ENCODE results near the gene OR4A16. TPM values are rescaled to one million over a fixed set of nuclear protein-coding genes. Genes with fewer than 3 reads are reported as not detected.

The OR4A16 gene, protein sequence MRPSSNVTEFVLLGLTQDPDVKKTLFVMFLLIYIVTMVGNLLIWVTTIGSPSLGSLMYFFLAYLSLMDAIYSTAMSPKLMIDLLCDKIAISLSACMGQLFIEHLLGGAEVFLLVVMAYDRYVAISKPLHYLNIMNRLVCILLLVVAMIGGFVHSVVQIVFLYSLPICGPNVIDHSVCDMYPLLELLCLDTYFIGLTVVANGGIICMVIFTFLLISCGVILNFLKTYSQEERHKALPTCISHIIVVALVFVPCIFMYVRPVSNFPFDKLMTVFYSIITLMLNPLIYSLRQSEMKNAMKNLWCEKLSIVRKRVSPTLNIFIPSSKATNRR
- not detected in 5 replicates for total RNA-seq (2022; extraction: Qiagen RNA extraction; ENCODE audit: low read depth)

DNA sequence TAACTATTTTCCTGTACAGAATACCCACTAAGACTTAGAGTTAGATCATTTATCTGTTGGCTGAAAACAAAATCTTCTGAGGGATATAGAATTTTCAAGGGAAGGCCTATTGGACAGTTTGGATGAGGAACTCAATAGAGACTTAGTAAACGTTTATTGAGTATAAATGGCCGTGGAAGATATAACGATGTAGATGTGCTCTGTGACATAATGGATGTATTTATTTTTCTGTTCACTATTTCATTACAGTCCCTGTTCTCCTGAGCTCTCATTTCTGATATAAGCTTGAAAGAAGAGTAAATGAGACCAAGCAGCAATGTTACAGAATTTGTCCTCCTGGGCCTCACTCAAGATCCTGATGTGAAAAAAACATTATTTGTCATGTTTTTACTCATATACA lies at the start of gene OR4A16:
Gene OR4A16 (plus strand): TSS at position 301 of the 400 bp plus-strand sequence. CDS start 0 bp downstream, at position 301.

DNA sequence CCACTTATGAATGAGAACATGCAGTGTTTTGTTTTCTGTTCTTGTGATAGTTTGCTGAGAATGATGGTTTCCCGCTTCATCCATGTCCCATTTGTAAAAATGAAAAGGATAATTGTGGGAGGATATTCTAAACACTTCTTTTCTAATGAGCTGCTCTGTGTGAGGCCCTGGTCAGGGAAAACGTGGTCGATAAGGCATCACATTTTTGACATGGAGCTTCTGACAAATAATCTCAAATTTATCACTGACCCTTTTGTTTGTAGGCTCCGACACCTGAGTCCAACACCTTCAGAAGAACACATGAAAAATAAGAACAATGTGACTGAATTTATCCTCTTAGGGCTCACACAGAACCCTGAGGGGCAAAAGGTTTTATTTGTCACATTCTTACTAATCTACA lies 24.7 kb downstream of the OR4A16 start, which contains the start of gene OR4A15:
Gene OR4A15 (plus strand): TSS at position 301 of the 400 bp plus-strand sequence. CDS start 0 bp downstream, at position 301.

Other genes with a start within 250 kb of the OR4A16 start
- not detected in 5 replicates for gene TRIM48, start 81.0 kb upstream of the OR4A16 start, total RNA-seq (2022; extraction: Qiagen RNA extraction; ENCODE audit: low read depth)
- not detected in 5 replicates for gene OR4A15, start 24.8 kb downstream of the OR4A16 start, total RNA-seq (2022; extraction: Qiagen RNA extraction; ENCODE audit: low read depth)
- not detected in 5 replicates for gene OR4C15, start 211.3 kb downstream of the OR4A16 start, total RNA-seq (2022; extraction: Qiagen RNA extraction; ENCODE audit: low read depth)
- not detected in 5 replicates for gene OR4C16, start 228.9 kb downstream of the OR4A16 start, total RNA-seq (2022; extraction: Qiagen RNA extraction; ENCODE audit: low read depth)

All from A549 treated with DMSO at 1 μM for 4 hours (cell line).